ENCODE measurements around the gene CNBP.

GRCh38 chr3:129184396-129184657 is 631 bp upstream of the CNBP start:
- no peak for TF ChIP-seq CTCF (IDR thresholded peaks at IDR 0.05)
- TF ChIP-seq POLR2A (IDR thresholded peaks at IDR 0.05), result no peak

Data from thyroid gland (tissue), 4 donors.